ENCODE results near the gene CSMD2. TPM values are rescaled to one million over a fixed set of nuclear protein-coding genes. Genes with fewer than 3 reads are reported as not detected.

The CSMD2 gene
- total and polyA plus RNA-seq, 7 donors = under 0.01 to 0.83 (median 0.16) TPM

GRCh38 chr1:33610391-33610790 is 554.6 kb downstream of the CSMD2 start:
- intact Hi-C loops (cut with DNase I) = loop anchor here (5.0 to 10.0 kb wide), 2 partner anchors 396 to 513 kb away; no protein-coding TSS in a partner anchor
- no peak overlapping the region for H3K4me3 ChIP-seq
- 65 to 77% methylated on average over 3 of the region's 3 CpGs for WGBS, 2 donors
- no peaks in the 10 kb centered on the region for H3K36me3 ChIP-seq
- H3K9me3 ChIP-seq = no peaks in the 10 kb centered on the region
- DNase-seq = no peak
- no peak overlapping the region for H3K27ac ChIP-seq
- H3K27me3 ChIP-seq = peaks cover 0 to 8% (median 0%) of the 10 kb centered on the region in 3 donors
- H3K4me1 ChIP-seq = no peaks in the 10 kb centered on the region
- TF ChIP-seq POLR2A (IDR thresholded peaks at IDR 0.05) (no peak), POLR2AphosphoS5 (IDR thresholded peaks at IDR 0.05) (no peak), EP300 (IDR thresholded peaks at IDR 0.05) (no peak)
- TF ChIP-seq, protein P1, sequence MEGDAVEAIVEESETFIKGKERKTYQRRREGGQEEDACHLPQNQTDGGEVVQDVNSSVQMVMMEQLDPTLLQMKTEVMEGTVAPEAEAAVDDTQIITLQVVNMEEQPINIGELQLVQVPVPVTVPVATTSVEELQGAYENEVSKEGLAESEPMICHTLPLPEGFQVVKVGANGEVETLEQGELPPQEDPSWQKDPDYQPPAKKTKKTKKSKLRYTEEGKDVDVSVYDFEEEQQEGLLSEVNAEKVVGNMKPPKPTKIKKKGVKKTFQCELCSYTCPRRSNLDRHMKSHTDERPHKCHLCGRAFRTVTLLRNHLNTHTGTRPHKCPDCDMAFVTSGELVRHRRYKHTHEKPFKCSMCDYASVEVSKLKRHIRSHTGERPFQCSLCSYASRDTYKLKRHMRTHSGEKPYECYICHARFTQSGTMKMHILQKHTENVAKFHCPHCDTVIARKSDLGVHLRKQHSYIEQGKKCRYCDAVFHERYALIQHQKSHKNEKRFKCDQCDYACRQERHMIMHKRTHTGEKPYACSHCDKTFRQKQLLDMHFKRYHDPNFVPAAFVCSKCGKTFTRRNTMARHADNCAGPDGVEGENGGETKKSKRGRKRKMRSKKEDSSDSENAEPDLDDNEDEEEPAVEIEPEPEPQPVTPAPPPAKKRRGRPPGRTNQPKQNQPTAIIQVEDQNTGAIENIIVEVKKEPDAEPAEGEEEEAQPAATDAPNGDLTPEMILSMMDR (IDR thresholded peaks at IDR 0.05) = no peak

DNA sequence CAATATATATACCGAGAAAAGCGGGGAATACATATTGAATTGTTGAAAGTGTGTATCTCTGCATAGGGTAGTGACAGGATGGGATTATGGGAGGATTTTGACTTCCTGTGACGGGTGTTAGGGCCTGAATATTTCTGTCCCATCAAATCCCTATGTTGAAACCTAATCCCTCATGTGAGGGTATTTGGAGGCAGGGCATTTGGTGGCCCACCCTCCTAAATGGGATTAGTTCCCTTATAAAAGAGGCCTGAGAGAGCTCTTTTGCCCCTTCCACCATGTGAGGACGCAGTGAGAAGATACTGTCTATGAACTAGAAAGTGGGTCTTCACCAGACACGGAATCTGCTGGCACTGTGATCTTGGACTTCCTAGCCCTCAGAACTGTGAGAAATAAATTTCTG is 555.3 kb downstream of the CSMD2 start:
- TF ChIP-seq, protein P1 (IDR thresholded peaks at IDR 0.05) = no peak
- TF ChIP-seq EP300 (IDR thresholded peaks at IDR 0.05) = no peak
- no peak for TF ChIP-seq POLR2A (IDR thresholded peaks at IDR 0.05)
- TF ChIP-seq POLR2AphosphoS5 (IDR thresholded peaks at IDR 0.05) = no peak
- Histone ChIP-seq H3K27ac (no peak overlapping the region), H3K36me3 (no peaks in the 10 kb centered on the region), H3K4me3 (no peak overlapping the region), H3K27me3 (peaks cover 0 to 7% (median 0%) of the 10 kb centered on the region in 3 donors), H3K9me3 (no peaks in the 10 kb centered on the region), H3K4me1 (no peaks in the 10 kb centered on the region)
- intact Hi-C loops (cut with DNase I) = loop anchor here (5.0 to 10.0 kb wide), 2 partner anchors 395 to 512 kb away; no protein-coding TSS in a partner anchor
- 89 to 90% methylated on average over 5 of the region's 5 CpGs for WGBS, 2 donors
- no peak for DNase-seq

DNA sequence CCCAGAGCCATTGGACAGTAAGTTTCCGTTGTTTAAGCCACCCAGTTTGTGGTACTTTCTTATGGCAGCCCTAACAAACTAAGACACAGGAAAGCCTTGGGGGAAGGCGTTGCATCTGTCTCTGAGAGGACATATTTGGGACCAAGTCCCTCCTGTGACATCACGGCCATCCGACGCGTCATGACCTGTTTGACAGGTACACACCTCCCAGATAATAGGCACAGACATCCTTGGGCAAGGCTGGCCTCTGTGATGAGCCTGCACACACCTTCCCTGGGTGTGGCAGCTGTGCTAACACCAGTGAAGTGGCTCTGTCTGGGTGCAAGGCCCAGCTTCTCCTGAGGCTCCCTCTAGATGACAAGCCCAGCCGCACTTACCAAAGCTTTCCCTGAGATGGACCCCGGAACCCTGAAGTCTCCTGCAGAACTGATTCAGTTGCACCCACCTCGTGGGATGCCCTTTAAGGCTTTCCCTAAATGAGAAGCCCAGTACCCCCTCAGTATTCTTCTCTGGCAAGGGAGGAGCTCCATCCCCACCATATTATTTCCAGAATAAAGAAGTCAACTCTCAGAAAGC is 556.1 kb downstream of the CSMD2 start:
- no peak for DNase-seq
- intact Hi-C loops (cut with DNase I) = no loop called here
- WGBS, 2 donors = 85 to 89% methylated on average over 9 of the region's 9 CpGs

DNA sequence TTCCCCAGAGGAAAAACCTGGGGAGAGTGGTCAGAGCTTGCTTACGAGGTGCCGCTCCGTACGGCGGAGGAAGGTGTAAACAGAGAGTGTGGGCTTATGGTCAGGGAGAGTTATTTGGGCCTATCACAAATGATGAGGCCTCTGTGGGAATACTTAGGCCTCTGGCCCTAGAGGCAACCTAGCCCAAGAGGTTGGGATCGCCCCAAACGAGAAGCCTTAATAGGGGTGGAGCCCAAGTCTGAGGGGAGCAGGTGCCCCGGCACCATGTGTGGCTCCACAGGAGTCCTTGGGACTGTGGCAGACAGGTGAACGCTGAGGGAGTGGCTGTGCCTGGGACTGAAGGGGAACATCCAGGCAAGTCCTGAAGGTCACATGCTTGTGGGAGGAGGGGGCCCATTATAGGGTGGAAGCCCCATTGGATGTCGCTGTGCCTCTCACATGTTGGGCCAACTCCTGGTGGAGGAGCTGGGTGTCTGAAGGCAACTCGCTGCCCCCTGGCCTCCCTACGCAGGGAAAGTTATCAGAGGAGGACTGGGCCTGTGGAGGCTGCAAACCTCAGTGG is 557.5 kb downstream of the CSMD2 start:
- Histone ChIP-seq H3K36me3 (no peaks in the 10 kb centered on the region), H3K9me3 (no peaks in the 10 kb centered on the region), H3K4me1 (no peaks in the 10 kb centered on the region), H3K27me3 (no peaks in the 10 kb centered on the region), H3K27ac (no peak overlapping the region), H3K4me3 (no peak overlapping the region)
- intact Hi-C loops (cut with DNase I) = no loop called here
- WGBS, 2 donors = 82 to 83% methylated on average over 12 of the region's 12 CpGs
- DNase-seq = no peak
- TF ChIP-seq POLR2AphosphoS5 (IDR thresholded peaks at IDR 0.05) (no peak), POLR2A (IDR thresholded peaks at IDR 0.05) (no peak), EP300 (IDR thresholded peaks at IDR 0.05) (no peak)
- TF ChIP-seq, protein P1 (IDR thresholded peaks at IDR 0.05) = no peak

More for the DNA sequence above, 556.1 kb downstream of the CSMD2 start:
- no peak overlapping the region for H3K27ac ChIP-seq
- H3K9me3 ChIP-seq = no peaks in the 10 kb centered on the region
- H3K36me3 ChIP-seq = no peaks in the 10 kb centered on the region
- H3K4me1 ChIP-seq = no peaks in the 10 kb centered on the region
- TF ChIP-seq EP300 (IDR thresholded peaks at IDR 0.05) (no peak), POLR2AphosphoS5 (IDR thresholded peaks at IDR 0.05) (no peak), POLR2A (IDR thresholded peaks at IDR 0.05) (no peak)
- TF ChIP-seq, protein P1 (IDR thresholded peaks at IDR 0.05) = no peak
- no peak overlapping the region for H3K4me3 ChIP-seq
- no peaks in the 10 kb centered on the region for H3K27me3 ChIP-seq

All from sigmoid colon (tissue), 7 donors.